ENCODE measurements around the gene ADGRL3.

The ADGRL3 gene

GRCh38 chr4:61545902-61546480 is 345.9 kb downstream of the ADGRL3 start:
- DNase-seq: no peak
- peaks cover 0 to 1% of the 10 kb centered on the region in 2 experiments for H3K4me1 ChIP-seq (ENCODE audit: control insufficient read depth in 1 of 2, insufficient read depth in 2 of 2, low read length in 2 of 2)
- no peak overlapping the region for H3K27ac ChIP-seq (ENCODE audit: low read depth, low read length)
- H3K4me2 ChIP-seq (ENCODE audit: low read length): no peak overlapping the region
- H2BK5ac ChIP-seq (ENCODE audit: low read depth, low read length, poor library complexity): no peak overlapping the region
- H2AFZ ChIP-seq (ENCODE audit: insufficient read depth, low read length, poor library complexity): no peak overlapping the region
- H4K8ac ChIP-seq (ENCODE audit: low read depth, low read length): no peak overlapping the region
- H3K36me3 ChIP-seq (ENCODE audit: control insufficient read depth in 1 of 2, insufficient read depth in 2 of 2, low read length in 2 of 2): no peaks in the 10 kb centered on the region
- no CpG with 5 or more reads among the region's 3 CpGs for WGBS (ENCODE audit: extremely low coverage, insufficient coverage, insufficient read length)
- H2AK5ac ChIP-seq (ENCODE audit: low read length): no peak overlapping the region
- H2BK120ac ChIP-seq (ENCODE audit: insufficient read depth, low read length, poor library complexity): no peak overlapping the region
- H3K27me3 ChIP-seq (ENCODE audit: insufficient read depth, low read length): no peaks in the 10 kb centered on the region
- no peaks in the 10 kb centered on the region for H3K79me1 ChIP-seq (ENCODE audit: low read length)
- H4K12ac ChIP-seq (ENCODE audit: low read depth, low read length): no peak overlapping the region
- no peak overlapping the region for H4K91ac ChIP-seq (ENCODE audit: low read depth, low read length)
- H3K14ac ChIP-seq (ENCODE audit: low read length): no peak overlapping the region
- no peaks in the 10 kb centered on the region for H3K79me2 ChIP-seq (ENCODE audit: control insufficient read depth, insufficient read depth, low read length, poor library complexity)
- no peak overlapping the region for H3K9ac ChIP-seq (ENCODE audit: low read length)
- H3K4ac ChIP-seq (ENCODE audit: low read depth, low read length): no peak overlapping the region
- H3K4me3 ChIP-seq (ENCODE audit: low read depth, low read length): no peak overlapping the region
- H3K18ac ChIP-seq (ENCODE audit: low read length): no peak overlapping the region
- H2BK12ac ChIP-seq (ENCODE audit: low read length): no peak overlapping the region
- no peaks in the 10 kb centered on the region for H3K9me3 ChIP-seq (ENCODE audit: insufficient read depth, low read depth, low read length)
- no peak overlapping the region for H3K23ac ChIP-seq (ENCODE audit: low read length)

GRCh38 chr4:61549336-61549735 is 349.2 kb downstream of the ADGRL3 start:
- WGBS (ENCODE audit: extremely low coverage, insufficient coverage, insufficient read length): no CpG with 5 or more reads among the region's 2 CpGs
- H3K4me2 ChIP-seq (ENCODE audit: low read length): no peak overlapping the region

DNA sequence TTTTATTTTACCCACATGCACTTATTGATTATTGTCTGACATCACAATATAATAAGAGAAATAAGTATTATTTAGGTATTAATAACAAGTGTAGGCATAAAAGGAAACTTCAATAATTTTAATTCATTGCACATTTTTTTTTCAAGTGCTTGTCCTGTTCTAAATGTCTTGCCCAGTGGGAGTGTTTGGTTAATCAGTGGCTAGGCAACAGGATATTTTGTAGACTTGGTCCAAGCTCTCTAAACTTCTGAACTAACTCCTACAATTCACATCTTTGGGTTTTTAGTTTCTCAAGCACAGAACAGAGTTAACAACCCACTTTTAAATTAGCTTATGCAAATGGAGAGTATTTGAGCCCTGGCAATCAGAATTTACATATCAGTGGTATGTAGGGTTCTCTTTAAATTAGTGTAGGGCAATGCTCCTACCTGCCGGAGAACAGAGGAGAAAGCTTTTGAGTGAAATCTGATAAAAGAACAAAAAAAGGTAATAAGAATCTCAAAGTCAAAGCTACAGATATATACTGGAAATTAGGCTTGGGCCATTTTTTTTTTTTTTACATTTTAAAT is 353.5 kb downstream of the ADGRL3 start:
- H3K27me3 ChIP-seq (ENCODE audit: insufficient read depth, low read length): no peaks in the 10 kb centered on the region
- H3K27ac ChIP-seq (ENCODE audit: low read depth, low read length): no peak overlapping the region
- H3K4ac ChIP-seq (ENCODE audit: low read depth, low read length): no peak overlapping the region
- H2BK12ac ChIP-seq (ENCODE audit: low read length): no peak overlapping the region
- no CpG with 5 or more reads among the region's 1 CpG for WGBS (ENCODE audit: extremely low coverage, insufficient coverage, insufficient read length)
- peaks cover 5% of the 10 kb centered on the region for H3K79me1 ChIP-seq (ENCODE audit: low read length)
- H3K4me1 ChIP-seq (ENCODE audit: control insufficient read depth in 1 of 2, insufficient read depth in 2 of 2, low read length in 2 of 2): peaks cover 3 to 4% of the 10 kb centered on the region in 2 experiments
- H3K18ac ChIP-seq (ENCODE audit: low read length): no peak overlapping the region
- H3K79me2 ChIP-seq (ENCODE audit: control insufficient read depth, insufficient read depth, low read length, poor library complexity): no peaks in the 10 kb centered on the region
- H2AK5ac ChIP-seq (ENCODE audit: low read length): no peak overlapping the region
- no peak overlapping the region for H2BK120ac ChIP-seq (ENCODE audit: insufficient read depth, low read length, poor library complexity)
- H4K8ac ChIP-seq (ENCODE audit: low read depth, low read length): no peak overlapping the region
- H3K9me3 ChIP-seq (ENCODE audit: insufficient read depth, low read depth, low read length): no peaks in the 10 kb centered on the region
- H3K9ac ChIP-seq (ENCODE audit: low read length): no peak overlapping the region
- H3K14ac ChIP-seq (ENCODE audit: low read length): no peak overlapping the region
- H3K4me3 ChIP-seq (ENCODE audit: low read depth, low read length): no peak overlapping the region
- H3K36me3 ChIP-seq (ENCODE audit: control insufficient read depth in 1 of 2, insufficient read depth in 2 of 2, low read length in 2 of 2): no peaks in the 10 kb centered on the region
- no peak overlapping the region for H3K23ac ChIP-seq (ENCODE audit: low read length)
- no peak overlapping the region for H4K12ac ChIP-seq (ENCODE audit: low read depth, low read length)
- H3K4me2 ChIP-seq (ENCODE audit: low read length): no peak overlapping the region
- no peak overlapping the region for H2AFZ ChIP-seq (ENCODE audit: insufficient read depth, low read length, poor library complexity)
- H4K91ac ChIP-seq (ENCODE audit: low read depth, low read length): no peak overlapping the region
- no peak for DNase-seq
- H2BK5ac ChIP-seq (ENCODE audit: low read depth, low read length, poor library complexity): no peak overlapping the region

More at GRCh38 chr4:61549336-61549735, 349.2 kb downstream of the ADGRL3 start:
- Histone ChIP-seq H3K9ac (ENCODE audit: low read length) (no peak overlapping the region), H2BK12ac (ENCODE audit: low read length) (no peak overlapping the region), H2BK5ac (ENCODE audit: low read depth, low read length, poor library complexity) (no peak overlapping the region), H2AK5ac (ENCODE audit: low read length) (no peak overlapping the region), H2BK120ac (ENCODE audit: insufficient read depth, low read length, poor library complexity) (no peak overlapping the region), H3K4me1 (ENCODE audit: control insufficient read depth in 1 of 2, insufficient read depth in 2 of 2, low read length in 2 of 2) (no peaks in the 10 kb centered on the region), H4K91ac (ENCODE audit: low read depth, low read length) (no peak overlapping the region), H3K18ac (ENCODE audit: low read length) (no peak overlapping the region), H3K79me1 (ENCODE audit: low read length) (no peaks in the 10 kb centered on the region), H3K27ac (ENCODE audit: low read depth, low read length) (no peak overlapping the region), H3K9me3 (ENCODE audit: insufficient read depth, low read depth, low read length) (no peaks in the 10 kb centered on the region), H2AFZ (ENCODE audit: insufficient read depth, low read length, poor library complexity) (no peak overlapping the region), H3K36me3 (ENCODE audit: control insufficient read depth in 1 of 2, insufficient read depth in 2 of 2, low read length in 2 of 2) (no peaks in the 10 kb centered on the region), H3K79me2 (ENCODE audit: control insufficient read depth, insufficient read depth, low read length, poor library complexity) (no peaks in the 10 kb centered on the region), H3K27me3 (ENCODE audit: insufficient read depth, low read length) (no peaks in the 10 kb centered on the region), H4K8ac (ENCODE audit: low read depth, low read length) (no peak overlapping the region), H3K14ac (ENCODE audit: low read length) (no peak overlapping the region), H3K23ac (ENCODE audit: low read length) (no peak overlapping the region), H4K12ac (ENCODE audit: low read depth, low read length) (no peak overlapping the region), H3K4me3 (ENCODE audit: low read depth, low read length) (no peak overlapping the region), H3K4ac (ENCODE audit: low read depth, low read length) (no peak overlapping the region)
- peak in 1 of 2 donors; percentile 37 for DNase-seq

DNA sequence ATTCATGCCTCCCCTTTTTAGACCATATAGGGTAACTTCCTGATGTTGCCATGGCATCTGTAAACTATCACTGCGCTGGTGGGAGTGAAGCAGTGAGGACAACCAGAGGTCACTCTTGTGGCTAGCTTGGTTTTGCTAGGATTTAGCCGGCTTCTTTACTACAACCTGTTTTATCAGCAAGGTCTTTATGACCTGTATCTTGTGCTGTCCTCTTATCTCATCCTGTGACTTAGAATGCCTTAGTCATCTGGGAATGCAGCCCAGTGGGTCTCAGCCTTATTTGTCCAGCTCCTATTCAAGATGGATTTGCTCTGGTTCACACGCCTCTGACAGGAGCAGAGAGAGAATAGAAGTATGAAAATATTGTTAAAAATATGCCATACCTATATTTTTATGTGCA is 355.7 kb downstream of the ADGRL3 start:
- Histone ChIP-seq H3K18ac (ENCODE audit: low read length) (no peak overlapping the region), H3K79me1 (ENCODE audit: low read length) (peaks cover 5% of the 10 kb centered on the region), H2AK5ac (ENCODE audit: low read length) (no peak overlapping the region), H3K36me3 (ENCODE audit: control insufficient read depth in 1 of 2, insufficient read depth in 2 of 2, low read length in 2 of 2) (no peaks in the 10 kb centered on the region), H2BK5ac (ENCODE audit: low read depth, low read length, poor library complexity) (no peak overlapping the region), H2BK120ac (ENCODE audit: insufficient read depth, low read length, poor library complexity) (no peak overlapping the region), H3K27me3 (ENCODE audit: insufficient read depth, low read length) (no peaks in the 10 kb centered on the region), H2AFZ (ENCODE audit: insufficient read depth, low read length, poor library complexity) (no peak overlapping the region), H3K4me2 (ENCODE audit: low read length) (no peak overlapping the region), H3K4me3 (ENCODE audit: low read depth, low read length) (no peak overlapping the region), H3K27ac (ENCODE audit: low read depth, low read length) (peak overlapping the region; percentile 36), H3K79me2 (ENCODE audit: control insufficient read depth, insufficient read depth, low read length, poor library complexity) (no peaks in the 10 kb centered on the region), H3K4me1 (ENCODE audit: control insufficient read depth in 1 of 2, insufficient read depth in 2 of 2, low read length in 2 of 2) (peaks cover 3 to 4% of the 10 kb centered on the region in 2 experiments), H4K8ac (ENCODE audit: low read depth, low read length) (no peak overlapping the region), H4K12ac (ENCODE audit: low read depth, low read length) (no peak overlapping the region), H2BK12ac (ENCODE audit: low read length) (no peak overlapping the region), H3K14ac (ENCODE audit: low read length) (no peak overlapping the region), H3K9me3 (ENCODE audit: insufficient read depth, low read depth, low read length) (no peaks in the 10 kb centered on the region), H3K4ac (ENCODE audit: low read depth, low read length) (no peak overlapping the region), H3K9ac (ENCODE audit: low read length) (no peak overlapping the region), H4K91ac (ENCODE audit: low read depth, low read length) (no peak overlapping the region), H3K23ac (ENCODE audit: low read length) (no peak overlapping the region)
- WGBS (ENCODE audit: extremely low coverage, insufficient coverage, insufficient read length): no CpG with 5 or more reads among the region's 3 CpGs
- DNase-seq: peak; percentile 35 to 67

All from trophoblast cell (in vitro differentiated cells and primary cell).